ENCODE measurements around the gene CD34. TPM values are rescaled to one million over a fixed set of nuclear protein-coding genes. Genes with fewer than 3 reads are reported as not detected.

The CD34 gene
- total RNA-seq, 2 donors from 2014 or later = 67.8 to 77.3 TPM

GRCh38 chr1:207861442-207862177, 49.3 kb downstream of the CD34 start:
- Histone ChIP-seq H3K27ac (peak overlapping the region in 1 of 2 donors; percentile 28), H3K9me3 (no peaks in the 10 kb centered on the region), H3K4me1 (ENCODE audit: control insufficient read depth in 1 of 2, low read depth in 2 of 2) (peaks cover 42 to 88% of the 10 kb centered on the region in 2 donors), H3K36me3 (peaks cover 4% of the 10 kb centered on the region), H3K4me3 (no peak overlapping the region), H3K27me3 (replicated peaks; ENCODE audit: insufficient read depth) (no peaks in the 10 kb centered on the region)
- no peak for TF ChIP-seq CTCF (IDR thresholded peaks at IDR 0.05)
- DNase-seq (ENCODE audit: low spot score) (no peak), ATAC-seq (ENCODE audit: insufficient number of reproducible peaks, low FRiP score, low read depth) (no peak)

GRCh38 chr1:207860531-207860930, 50.4 kb downstream of the CD34 start:
- Histone ChIP-seq H3K4me1 (ENCODE audit: control insufficient read depth in 1 of 2, low read depth in 2 of 2) (peaks cover 35 to 84% of the 10 kb centered on the region in 2 donors), H3K9me3 (no peaks in the 10 kb centered on the region), H3K27ac (no peak overlapping the region), H3K4me3 (no peak overlapping the region), H3K36me3 (peaks cover 4% of the 10 kb centered on the region), H3K27me3 (replicated peaks; ENCODE audit: insufficient read depth) (no peaks in the 10 kb centered on the region)
- ATAC-seq (ENCODE audit: insufficient number of reproducible peaks, low FRiP score, low read depth) (no peak), DNase-seq (ENCODE audit: low spot score) (no peak)
- TF ChIP-seq CTCF (IDR thresholded peaks at IDR 0.05) = no peak

- Histone ChIP-seq H3K9me3 (no peaks in the 10 kb centered on the region), H3K4me1 (ENCODE audit: control insufficient read depth in 1 of 2, low read depth in 2 of 2) (peaks cover 27 to 71% of the 10 kb centered on the region in 2 donors), H3K36me3 (peaks cover 4% of the 10 kb centered on the region), H3K27me3 (replicated peaks; ENCODE audit: insufficient read depth) (no peaks in the 10 kb centered on the region), H3K27ac (no peak overlapping the region), H3K4me3 (no peak overlapping the region)
- ATAC-seq (ENCODE audit: insufficient number of reproducible peaks, low FRiP score, low read depth) (no peak), DNase-seq (ENCODE audit: low spot score) (no peak)
- no peak for TF ChIP-seq CTCF (IDR thresholded peaks at IDR 0.05)
Observed at GRCh38 chr1:207858806-207859205, 52.1 kb downstream of the CD34 start.

GRCh38 chr1:207858281-207858680, 52.6 kb downstream of the CD34 start:
- Histone ChIP-seq H3K27me3 (replicated peaks; ENCODE audit: insufficient read depth) (no peaks in the 10 kb centered on the region), H3K36me3 (peaks cover 4% of the 10 kb centered on the region), H3K27ac (no peak overlapping the region), H3K9me3 (no peaks in the 10 kb centered on the region), H3K4me3 (no peak overlapping the region), H3K4me1 (ENCODE audit: control insufficient read depth in 1 of 2, low read depth in 2 of 2) (peaks cover 27 to 71% of the 10 kb centered on the region in 2 donors)
- DNase-seq (ENCODE audit: low spot score) = no peak
- ATAC-seq (ENCODE audit: insufficient number of reproducible peaks, low FRiP score, low read depth) = no peak
- TF ChIP-seq CTCF (IDR thresholded peaks at IDR 0.05) = no peak

GRCh38 chr1:207857447-207857846, 53.5 kb downstream of the CD34 start:
- ATAC-seq (ENCODE audit: insufficient number of reproducible peaks, low FRiP score, low read depth) (no peak), DNase-seq (ENCODE audit: low spot score) (no peak)
- Histone ChIP-seq H3K27ac (no peak overlapping the region), H3K27me3 (replicated peaks; ENCODE audit: insufficient read depth) (no peaks in the 10 kb centered on the region), H3K4me3 (no peak overlapping the region), H3K4me1 (ENCODE audit: control insufficient read depth in 1 of 2, low read depth in 2 of 2) (peaks cover 36 to 73% of the 10 kb centered on the region in 2 donors), H3K9me3 (no peaks in the 10 kb centered on the region), H3K36me3 (peaks cover 4% of the 10 kb centered on the region)
- no peak for TF ChIP-seq CTCF (IDR thresholded peaks at IDR 0.05)

Data from thoracic aorta (tissue), 2 donors.